NOMO-1 treated with DMSO at 0.1 percent for 48 hours (cell line): ENCODE data around the gene PBX2.
"Not testable (repeated sequence)": the region's sequence is repeated elsewhere in the genome, so short reads cannot be mapped to it uniquely, and the experiment has no call there.

Experiments used
- DNase-seq: peaks from one replicate; lab custom pipeline; 2025; ENCODE audit not compliant: unreplicated experiment; lab: John Stamatoyannopoulos, UW

The PBX2 gene, protein sequence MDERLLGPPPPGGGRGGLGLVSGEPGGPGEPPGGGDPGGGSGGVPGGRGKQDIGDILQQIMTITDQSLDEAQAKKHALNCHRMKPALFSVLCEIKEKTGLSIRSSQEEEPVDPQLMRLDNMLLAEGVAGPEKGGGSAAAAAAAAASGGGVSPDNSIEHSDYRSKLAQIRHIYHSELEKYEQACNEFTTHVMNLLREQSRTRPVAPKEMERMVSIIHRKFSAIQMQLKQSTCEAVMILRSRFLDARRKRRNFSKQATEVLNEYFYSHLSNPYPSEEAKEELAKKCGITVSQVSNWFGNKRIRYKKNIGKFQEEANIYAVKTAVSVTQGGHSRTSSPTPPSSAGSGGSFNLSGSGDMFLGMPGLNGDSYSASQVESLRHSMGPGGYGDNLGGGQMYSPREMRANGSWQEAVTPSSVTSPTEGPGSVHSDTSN

DNA sequence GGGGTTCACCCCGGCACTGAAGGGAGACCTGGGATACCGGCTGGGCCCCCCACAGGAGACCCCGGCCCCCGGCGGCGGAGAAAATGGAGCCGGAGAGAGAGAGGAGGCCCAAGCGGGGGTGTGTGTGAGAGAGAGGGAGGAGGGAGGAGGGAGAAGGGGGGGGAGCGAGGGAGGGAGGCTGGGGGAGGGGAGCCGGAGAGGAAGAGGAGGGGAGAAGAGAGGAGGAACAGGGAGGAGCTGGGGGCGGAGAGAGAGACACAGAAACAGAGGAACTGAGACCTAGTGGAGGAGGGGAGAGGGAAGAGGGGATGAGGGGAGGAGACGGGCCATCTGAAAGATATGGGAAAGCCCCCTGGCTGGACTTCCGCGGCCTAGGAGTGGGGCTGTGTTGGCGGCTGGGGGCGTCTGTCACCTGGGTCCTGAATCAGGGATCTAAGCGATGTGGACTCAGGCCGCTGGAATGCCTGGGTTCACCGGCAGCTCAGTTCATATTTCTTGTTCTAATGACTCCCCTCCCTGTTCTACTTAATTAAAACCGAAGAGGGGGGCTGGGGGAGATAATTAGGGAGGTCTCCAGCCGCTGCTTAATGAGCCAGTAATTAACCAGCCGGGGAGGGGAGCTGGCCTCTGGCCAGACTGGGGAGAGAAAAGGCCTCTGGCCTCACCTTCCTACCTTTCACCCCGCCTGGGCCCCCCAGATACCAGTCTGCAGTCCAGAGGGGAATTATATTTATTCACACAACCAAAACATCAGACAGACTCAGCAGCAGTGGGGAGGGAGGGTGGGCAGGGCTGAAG is at the start of gene PBX2:
Gene PBX2, minus strand, starts transcription at position 149 of the 798 bp plus-strand sequence. CDS start 287 bp downstream, outside the sequence.
- DNase-seq: peak; percentile 95

- DNase-seq: no peak
These were observed 49.5 kb upstream of the PBX2 start for GRCh38 chr6:32239462-32239861.

DNA sequence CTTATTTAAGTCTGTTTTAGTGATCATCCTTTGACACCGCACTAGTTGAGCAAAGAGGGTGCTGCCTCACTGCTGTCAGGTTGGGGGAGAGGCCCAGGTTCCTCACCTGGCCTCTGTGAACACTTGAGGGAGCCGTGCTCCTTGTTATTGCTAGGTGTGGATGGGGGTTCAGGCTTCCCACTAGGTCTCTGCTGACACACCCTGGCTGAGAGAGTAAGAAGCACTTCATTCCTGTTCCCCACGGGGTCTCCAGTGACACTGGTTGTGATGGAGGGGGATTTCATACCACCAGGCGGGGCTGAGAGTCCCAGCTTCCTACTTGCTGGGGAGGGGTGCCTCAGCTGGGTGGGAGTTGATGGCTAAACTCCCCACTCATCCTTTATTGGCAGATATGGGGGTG is 44.9 kb upstream of the PBX2 start:
- DNase-seq: no peak

GRCh38 chr6:32226434-32226833 is 36.4 kb upstream of the PBX2 start:
- DNase-seq: no peak

- DNase-seq: no peak
These were observed 34.7 kb upstream of the PBX2 start for GRCh38 chr6:32224696-32225095.

DNA sequence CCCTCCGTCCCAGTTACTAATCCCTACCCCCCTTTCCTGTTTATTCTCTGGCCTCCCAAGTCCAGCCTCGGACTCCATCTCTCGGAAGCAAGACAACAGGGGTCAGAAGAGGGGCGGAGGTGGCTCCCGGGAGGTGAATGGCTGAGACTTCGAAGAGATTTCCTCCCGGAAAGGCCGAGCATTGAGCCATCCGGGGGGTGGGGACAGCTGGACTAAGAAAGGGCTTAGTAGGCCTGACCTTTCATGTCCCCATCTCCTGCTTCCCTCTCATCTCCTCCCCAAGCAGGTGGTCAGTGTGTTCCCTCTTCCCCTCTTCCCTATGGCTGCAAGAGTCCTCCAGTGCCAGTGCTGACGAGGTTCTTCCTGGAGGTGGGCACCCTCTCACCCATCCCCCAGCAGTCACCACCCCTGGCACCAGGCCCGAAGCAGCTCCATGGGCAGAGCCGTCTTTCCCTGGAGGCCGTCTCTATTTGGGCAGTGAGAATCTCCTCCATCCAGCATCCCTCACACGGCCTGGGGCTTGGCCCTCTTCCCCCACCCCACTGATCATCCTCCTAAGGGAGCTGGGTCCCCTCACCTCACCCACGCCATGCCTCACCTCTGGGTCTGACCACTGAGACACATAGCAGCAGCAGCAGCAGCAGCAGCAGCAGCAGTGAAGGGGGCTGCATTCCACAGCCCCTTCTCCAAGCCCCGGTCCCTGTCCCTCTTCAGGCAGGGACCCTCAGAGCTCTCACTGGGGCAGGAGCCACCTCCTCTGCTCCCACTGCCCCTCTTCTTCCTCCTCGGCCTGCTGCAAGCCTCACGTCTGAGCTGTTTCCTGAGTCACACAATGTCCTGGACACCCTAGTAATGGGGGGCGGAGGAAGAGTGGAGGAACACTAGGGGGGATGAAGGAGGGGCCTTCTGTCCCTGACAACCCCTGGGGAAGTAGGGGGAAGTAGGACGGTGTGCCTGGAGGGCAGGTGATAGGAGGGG is 33.5 kb upstream of the PBX2 start, which contains the start of gene NOTCH4:
Gene NOTCH4, minus strand, starts transcription at position 810 of the 978 bp plus-strand sequence. Its CDS starts 139 bp downstream, at position 671.
- DNase-seq: no peak

DNA sequence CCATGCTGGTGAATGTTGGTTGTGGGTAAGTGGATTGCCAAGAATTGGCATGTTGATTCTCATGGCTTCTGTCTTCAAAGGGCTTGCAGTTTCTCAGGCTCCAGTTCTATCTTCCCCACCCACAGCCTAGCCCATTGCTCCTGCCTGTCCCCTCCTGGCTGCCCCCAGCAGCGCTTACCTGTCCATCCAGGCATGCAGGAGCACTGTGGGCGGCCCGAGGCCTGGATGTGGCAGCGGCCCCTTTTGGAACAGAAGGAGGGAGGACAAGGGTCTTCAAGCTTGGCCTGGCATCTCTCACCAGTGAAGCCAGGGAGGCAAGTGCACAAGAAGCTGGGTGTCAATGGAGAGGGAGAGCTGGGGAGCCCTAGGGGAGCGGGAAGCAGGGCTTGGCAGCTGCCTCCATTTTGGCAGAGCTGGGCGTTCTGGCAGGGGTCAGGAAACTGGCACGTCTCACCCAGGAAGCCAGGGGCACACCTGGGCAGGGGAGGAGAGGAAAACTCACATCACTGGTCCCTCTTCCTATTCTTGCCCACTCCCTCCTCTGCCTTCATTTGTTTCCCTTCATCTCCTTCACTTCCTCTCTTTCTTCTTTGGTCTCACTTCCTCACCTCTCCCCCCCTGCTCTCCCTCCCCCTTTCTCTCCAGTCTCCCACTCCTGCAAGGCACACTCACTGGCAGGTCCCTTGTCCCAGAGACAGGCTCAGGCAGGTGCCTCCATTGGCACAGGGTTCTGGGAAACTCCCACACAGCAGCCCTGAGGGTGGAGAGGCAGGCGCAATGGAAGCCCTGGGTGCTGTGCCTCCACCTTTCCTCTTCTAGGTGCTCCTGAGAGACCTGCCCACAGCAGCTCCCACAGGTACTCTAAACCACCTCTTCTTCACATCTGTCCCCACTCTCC is 32.6 kb upstream of the PBX2 start:
- peak; percentile 35 for DNase-seq

DNA sequence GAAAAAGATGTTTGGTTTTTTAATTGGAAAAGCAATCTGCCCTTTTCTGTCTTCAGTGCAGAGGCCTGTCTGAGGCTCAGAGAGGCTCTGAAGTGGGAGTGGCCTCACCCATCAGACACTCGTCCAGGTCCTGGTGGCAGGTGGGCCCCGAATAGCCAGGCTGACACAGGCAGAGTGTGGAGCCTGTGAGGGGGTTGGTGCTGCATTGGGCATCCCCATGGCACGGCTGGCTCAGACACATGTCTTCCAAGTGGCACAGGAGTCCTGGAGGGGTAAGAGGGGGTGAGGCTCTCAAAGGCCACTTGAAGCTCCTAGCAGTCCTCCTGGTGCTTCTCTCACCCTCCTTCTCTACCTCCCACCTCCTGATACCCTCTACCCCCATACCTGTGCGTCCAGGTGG is 30.0 kb upstream of the PBX2 start:
- DNase-seq: no peak

GRCh38 chr6:32218167-32218566 is 28.2 kb upstream of the PBX2 start:
- DNase-seq: no peak

- DNase-seq: no peak
These were observed 27.0 kb upstream of the PBX2 start for GRCh38 chr6:32216998-32217397.

DNA sequence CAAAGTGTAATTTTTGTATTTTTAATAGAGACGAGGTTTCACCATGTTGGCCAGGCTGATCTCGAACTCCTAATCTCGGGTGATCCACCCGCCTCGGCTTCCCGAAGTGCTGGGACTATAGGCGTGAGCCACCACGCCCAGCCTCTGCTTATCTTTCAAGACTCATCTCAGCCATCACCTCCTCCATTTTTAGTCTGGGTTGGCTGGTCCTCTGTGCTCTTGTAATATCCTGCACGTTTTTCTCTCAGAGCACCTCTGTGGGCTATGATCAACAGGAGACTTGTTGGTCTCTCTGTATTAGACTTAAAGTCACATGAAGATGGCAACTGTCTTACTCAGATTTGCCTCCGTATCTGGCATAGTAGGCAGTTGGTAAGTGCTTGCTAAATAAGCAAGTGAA is 26.3 kb upstream of the PBX2 start:
- DNase-seq: no peak

DNA sequence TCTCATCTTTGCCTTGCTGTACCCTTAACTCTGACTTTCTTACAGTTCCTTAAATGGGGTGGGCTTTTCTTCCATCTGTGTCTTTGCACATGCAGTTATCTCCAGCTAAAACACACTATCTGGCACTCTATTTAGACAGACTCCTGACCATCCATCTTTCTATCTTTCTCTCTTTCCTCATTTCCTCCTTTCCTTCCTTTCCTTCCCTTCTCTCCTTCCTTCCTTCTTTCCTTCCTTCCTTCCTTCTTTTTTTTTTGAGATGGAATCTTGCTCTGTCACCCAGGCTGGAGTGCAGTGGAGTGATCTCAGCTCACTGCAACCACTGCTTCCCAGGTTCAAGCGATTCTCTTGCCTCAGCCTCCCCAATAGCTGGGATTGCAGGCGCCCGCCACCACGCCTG is 25.6 kb upstream of the PBX2 start:
- DNase-seq: no peak

DNA sequence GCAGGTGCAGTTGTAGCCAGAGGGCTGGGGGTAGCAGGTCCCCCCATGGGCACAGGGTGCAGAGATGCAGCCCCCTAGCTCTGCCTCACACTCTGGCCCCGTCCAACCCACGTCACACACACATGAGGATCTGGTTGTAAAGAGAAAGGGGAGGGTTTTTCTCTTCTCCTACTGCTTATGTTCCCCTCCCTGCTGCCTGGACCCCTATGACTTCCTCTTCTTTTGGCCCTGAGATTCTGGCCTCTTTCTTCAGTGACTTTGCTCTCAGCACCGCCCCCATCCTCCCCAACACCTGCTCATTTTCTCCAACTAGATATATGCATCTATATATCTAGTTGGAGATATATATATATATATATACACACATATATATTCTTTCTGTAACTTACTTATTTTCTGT is 24.1 kb upstream of the PBX2 start:
- peak; percentile 19 for DNase-seq

DNA sequence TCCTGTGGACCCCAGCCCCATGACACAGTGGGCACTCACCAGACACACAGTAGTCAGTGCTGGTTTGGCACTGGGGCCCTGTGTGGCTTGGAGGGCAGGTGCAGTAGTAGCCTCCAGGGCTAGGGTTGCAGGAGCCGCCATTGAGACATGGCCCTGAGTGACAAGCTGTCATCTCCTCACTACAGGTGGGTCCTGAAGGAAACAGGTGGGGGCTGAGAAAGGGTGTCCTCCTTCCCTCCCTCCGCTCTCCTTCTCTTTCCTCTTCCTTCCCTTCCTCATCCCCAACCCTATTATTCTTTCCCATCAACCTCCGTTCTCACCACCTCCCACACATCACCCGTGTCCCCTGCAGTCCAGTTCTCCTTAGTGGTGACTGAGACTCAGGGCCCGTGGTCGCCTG is 23.6 kb upstream of the PBX2 start:
- DNase-seq: no peak

- no peak for DNase-seq
These were observed 22.2 kb upstream of the PBX2 start for GRCh38 chr6:32212076-32212760.

GRCh38 chr6:32211432-32211831 is 21.4 kb upstream of the PBX2 start:
- not testable (repeated sequence) for DNase-seq

- DNase-seq: no peak
These were observed 20.2 kb upstream of the PBX2 start for GRCh38 chr6:32210191-32210601.

DNA sequence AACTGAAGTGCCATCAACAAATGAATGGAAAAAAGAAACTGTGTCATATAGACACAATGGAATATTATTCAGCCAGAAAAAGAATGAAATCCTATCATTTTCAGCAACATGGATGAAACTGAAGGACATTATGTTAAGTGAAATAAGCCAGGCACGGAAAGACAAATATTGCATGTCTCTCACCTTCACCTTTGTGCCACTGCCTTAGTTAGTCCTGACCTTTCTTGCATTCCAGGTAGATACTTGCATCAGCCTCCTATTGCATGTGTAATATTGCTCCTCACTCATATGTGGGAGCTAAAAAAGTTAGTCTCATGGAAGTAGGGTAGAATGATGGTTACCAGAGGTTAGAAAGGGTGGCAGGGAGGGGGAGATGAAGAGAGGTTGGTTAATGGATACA is 19.0 kb upstream of the PBX2 start:
- no peak for DNase-seq

- DNase-seq: no peak
These were observed 14.3 kb upstream of the PBX2 start for GRCh38 chr6:32204268-32204715.
